Mesendoderm (in vitro differentiated cells): ENCODE data around the gene RASD1. TPM values are rescaled to one million over a fixed set of nuclear protein-coding genes. Genes with fewer than 3 reads are reported as not detected.
A peak's percentile ranks its signal among the peaks of the same experiment; 100 is the strongest.

ENCODE experiments used
- DNase-seq: peaks from one replicate; pipeline ENCODE4 v3.0.0; 2013
- H2AK5ac ChIP-seq: 2 replicates; pipeline ENCODE4 v1.6.1; 2013; ENCODE audit warnings: low read length, inconsistent platforms
- H2BK120ac ChIP-seq: 2 replicates; pipeline ENCODE4 v1.6.1; 2013; ENCODE audit warnings: low read depth, mild to moderate bottlenecking, low read length, moderate library complexity, mixed read lengths
- H2BK15ac ChIP-seq: replicated peaks from 2 replicates; pipeline ENCODE4 v1.6.1; 2013; ENCODE audit warnings: low read depth, mild to moderate bottlenecking, moderate library complexity
- H2BK5ac ChIP-seq: 2 replicates; pipeline ENCODE4 v1.6.1; 2013; ENCODE audit warnings: low read length, inconsistent platforms
- H3K18ac ChIP-seq: 2 replicates; pipeline ENCODE4 v1.6.1; 2013; ENCODE audit warnings: mild to moderate bottlenecking, low read length, mixed read lengths
- H3K23ac ChIP-seq: one replicate; pipeline ENCODE4 v1.6.1; 2013; ENCODE audit warnings: low read length
- H3K27ac ChIP-seq: 2 replicates; pipeline ENCODE4 v1.5.1; 2013; ENCODE audit warnings: low read depth, mild to moderate bottlenecking, inconsistent platforms, low read length, moderate library complexity
- H3K27me3 ChIP-seq: 2 replicates; pipeline ENCODE4 v1.6.1; 2013; ENCODE audit warnings: low read length, control low read depth, mild to moderate bottlenecking, inconsistent platforms; ENCODE audit not compliant: insufficient read depth, poor library complexity
- H3K36me3 ChIP-seq: 2 replicates; pipeline ENCODE4 v1.6.1; 2013; ENCODE audit warnings: low read length, inconsistent platforms; ENCODE audit not compliant: control insufficient read depth, insufficient read depth
- H3K4ac ChIP-seq: one replicate; pipeline ENCODE4 v1.6.1; 2013; ENCODE audit warnings: low read depth, mild to moderate bottlenecking, low read length, moderate library complexity
- H3K4me1 ChIP-seq: 2 replicates; pipeline ENCODE4 v1.6.1; 2013; ENCODE audit warnings: low read depth, low read length, inconsistent platforms; ENCODE audit not compliant: control insufficient read depth
- H3K4me2 ChIP-seq: 2 replicates; pipeline ENCODE4 v1.6.1; 2013; ENCODE audit warnings: low read length
- H3K4me3 ChIP-seq: 2 replicates; pipeline ENCODE4 v1.5.1; 2013; ENCODE audit warnings: mild to moderate bottlenecking, low read length
- H3K56ac ChIP-seq: one replicate; pipeline ENCODE4 v1.6.1; 2013; ENCODE audit warnings: low read length
- H3K79me1 ChIP-seq: 2 replicates; pipeline ENCODE4 v1.6.1; 2013; ENCODE audit warnings: low read length, inconsistent platforms
- H3K79me2 ChIP-seq: 2 replicates; pipeline ENCODE4 v1.6.1; 2013; ENCODE audit warnings: mild to moderate bottlenecking, low read length; ENCODE audit not compliant: control insufficient read depth, insufficient read depth
- H3K9ac ChIP-seq: 2 replicates; pipeline ENCODE4 v1.6.1; 2013; ENCODE audit warnings: low read length, inconsistent platforms
- H4K5ac ChIP-seq: one replicate; pipeline ENCODE4 v1.6.1; 2013; ENCODE audit warnings: low read length
- H4K8ac ChIP-seq: one replicate; pipeline ENCODE4 v1.6.1; 2013; ENCODE audit warnings: low read depth, mild to moderate bottlenecking, control low read depth, low read length, moderate library complexity
- WGBS: extraction: QIAGEN DNeasy Blood & Tissue Kit; methylation state at CpG from one replicate; pipeline ENCODE4 v1.1.7; 2013; ENCODE audit warnings: low lambda C conversion rate, missing lambda C conversion rate; ENCODE audit not compliant: insufficient coverage; ENCODE audit errors: extremely low coverage; 5-methylcytosine and 5-hydroxymethylcytosine counted together
- polyA plus RNA-seq, 2 experiments: library from polyadenylated mRNA; stranded (reverse); fragments of 200-250 nt; gene quantifications; one replicate each; pipeline ENCODE4 v1.2.3, GENCODE V29; 2013

Gene RASD1
- polyA plus RNA-seq (2013, experiment 1 of 2): 0.77 TPM
- 0.66 TPM for polyA plus RNA-seq (2013, experiment 2 of 2)

- no peak within 1 kb of the TSS for H2AK5ac ChIP-seq
- no peak within 1 kb of the TSS for H4K5ac ChIP-seq
- no peaks in the 10 kb centered on the region for H3K27me3 ChIP-seq
- peak within 1 kb of the TSS; percentile 86 for H3K56ac ChIP-seq
- H3K4me3 ChIP-seq: peak within 1 kb of the TSS; percentile 59
- DNase-seq: peak; percentile 87
- no peaks in the 10 kb centered on the region for H3K79me2 ChIP-seq
- H3K27ac ChIP-seq: no peak within 1 kb of the TSS
- H3K36me3 ChIP-seq: no peaks in the 10 kb centered on the region
- peak within 1 kb of the TSS; percentile 79 for H3K9ac ChIP-seq
- no peak within 1 kb of the TSS for H4K8ac ChIP-seq
- H2BK15ac ChIP-seq: no peak within 1 kb of the TSS
- H3K4me2 ChIP-seq: peak within 1 kb of the TSS; percentile 82
- H3K18ac ChIP-seq: no peak within 1 kb of the TSS
- no peak within 1 kb of the TSS for H3K4ac ChIP-seq
- no peak within 1 kb of the TSS for H2BK120ac ChIP-seq
- H2BK5ac ChIP-seq: no peak within 1 kb of the TSS
- no peaks in the 10 kb centered on the region for H3K79me1 ChIP-seq
- WGBS: no CpG with 5 or more reads among the region's 93 CpGs
- H3K4me1 ChIP-seq: peaks cover 2% of the 10 kb centered on the region
- H3K23ac ChIP-seq: peak within 1 kb of the TSS; percentile 38
Observed at GRCh38 chr17:17496189-17497064, at the start of gene RASD1. Gene RASD1 (minus strand): TSS chr17:17496395. CDS start chr17:17496181, 214 bp downstream.

GRCh38 chr17:17545984-17546383 lies 49.8 kb upstream of the RASD1 start:
- Histone ChIP-seq H3K4me1 (no peaks in the 10 kb centered on the region), H3K9ac (no peak overlapping the region), H2AK5ac (no peak overlapping the region), H3K56ac (no peak overlapping the region), H3K27ac (no peak overlapping the region), H2BK5ac (no peak overlapping the region), H3K4ac (no peak overlapping the region), H3K4me2 (no peak overlapping the region), H2BK15ac (no peak overlapping the region), H4K8ac (no peak overlapping the region), H3K36me3 (no peaks in the 10 kb centered on the region), H3K79me1 (no peaks in the 10 kb centered on the region), H4K5ac (no peak overlapping the region), H3K4me3 (no peak overlapping the region), H3K27me3 (no peaks in the 10 kb centered on the region), H3K23ac (no peak overlapping the region), H3K18ac (no peak overlapping the region), H2BK120ac (no peak overlapping the region), H3K79me2 (no peaks in the 10 kb centered on the region)
- no CpG with 5 or more reads among the region's 7 CpGs for WGBS
- DNase-seq: no peak

- Histone ChIP-seq H3K23ac (no peak overlapping the region), H3K4me1 (no peaks in the 10 kb centered on the region), H3K56ac (no peak overlapping the region), H2BK120ac (no peak overlapping the region), H3K4me3 (no peak overlapping the region), H2AK5ac (no peak overlapping the region), H3K36me3 (no peaks in the 10 kb centered on the region), H3K79me2 (no peaks in the 10 kb centered on the region), H3K27ac (no peak overlapping the region), H3K79me1 (no peaks in the 10 kb centered on the region), H3K27me3 (no peaks in the 10 kb centered on the region), H2BK5ac (no peak overlapping the region), H3K9ac (no peak overlapping the region), H3K4ac (no peak overlapping the region), H3K4me2 (no peak overlapping the region), H2BK15ac (no peak overlapping the region), H4K8ac (no peak overlapping the region), H3K18ac (no peak overlapping the region), H4K5ac (no peak overlapping the region)
- no CpG with 5 or more reads among the region's 20 CpGs for WGBS
- no peak for DNase-seq
Observed at GRCh38 chr17:17545031-17545820, 49.0 kb upstream of the RASD1 start.

- no peaks in the 10 kb centered on the region for H3K27me3 ChIP-seq
- no peaks in the 10 kb centered on the region for H3K36me3 ChIP-seq
Observed at GRCh38 chr17:17542906-17543635, 46.9 kb upstream of the RASD1 start.

GRCh38 chr17:17541640-17542001 lies 45.4 kb upstream of the RASD1 start:
- WGBS: no CpG with 5 or more reads among the region's 5 CpGs
- no peak overlapping the region for H2BK120ac ChIP-seq

More at GRCh38 chr17:17542906-17543635, 46.9 kb upstream of the RASD1 start:
- Histone ChIP-seq H2AK5ac (no peak overlapping the region), H2BK15ac (no peak overlapping the region), H3K4me1 (no peaks in the 10 kb centered on the region), H3K4me3 (no peak overlapping the region), H3K79me1 (no peaks in the 10 kb centered on the region), H2BK5ac (no peak overlapping the region), H2BK120ac (no peak overlapping the region), H3K56ac (no peak overlapping the region), H4K5ac (no peak overlapping the region), H3K9ac (no peak overlapping the region), H3K18ac (no peak overlapping the region), H3K23ac (no peak overlapping the region), H3K27ac (no peak overlapping the region), H4K8ac (no peak overlapping the region), H3K4me2 (no peak overlapping the region), H3K4ac (no peak overlapping the region), H3K79me2 (no peaks in the 10 kb centered on the region)
- no CpG with 5 or more reads among the region's 22 CpGs for WGBS
- DNase-seq: no peak

More at GRCh38 chr17:17541640-17542001, 45.4 kb upstream of the RASD1 start:
- Histone ChIP-seq H3K4me3 (no peak overlapping the region), H4K5ac (no peak overlapping the region), H3K9ac (no peak overlapping the region), H2BK5ac (no peak overlapping the region), H2AK5ac (no peak overlapping the region), H3K23ac (no peak overlapping the region), H3K18ac (no peak overlapping the region), H3K36me3 (no peaks in the 10 kb centered on the region), H3K27ac (no peak overlapping the region), H3K4ac (no peak overlapping the region), H3K27me3 (no peaks in the 10 kb centered on the region), H2BK15ac (no peak overlapping the region), H4K8ac (no peak overlapping the region), H3K56ac (no peak overlapping the region), H3K4me2 (no peak overlapping the region), H3K79me2 (no peaks in the 10 kb centered on the region), H3K79me1 (no peaks in the 10 kb centered on the region), H3K4me1 (no peaks in the 10 kb centered on the region)
- no peak for DNase-seq
